SK-N-MC (cell line): ENCODE data around the gene ULK4.

Experiments used
- EZH2 ChIP-seq: fragments of 200-600 bp; sonication (generic); IDR thresholded peaks from one replicate; pipeline ENCODE4 v1.6.1; 2017; ENCODE audit warnings: antibody characterized with exemption
- POLR2AphosphoS5 ChIP-seq: IDR thresholded peaks from 2 replicates; pipeline ENCODE4 v1.6.1; 2012; ENCODE audit warnings: mild to moderate bottlenecking, low read depth, low read length, borderline replicate concordance

GRCh38 chr3:41328926-41329325 is 633.0 kb downstream of the ULK4 start:
- no peak for TF ChIP-seq POLR2AphosphoS5
- TF ChIP-seq EZH2: no peak
